Endothelial cell of umbilical vein (primary cell): ENCODE measurements around the gene AK8. TPM values are rescaled to one million over a fixed set of nuclear protein-coding genes. Genes with fewer than 3 reads are reported as not detected.

Experiments used
- BruUV-seq: library from RNA; stranded (reverse); fragments of 400-500 nt; replicated peaks from 2 replicates; lab custom pipeline; 2021; lab: Mats Ljungman, UMichigan
- CTCF ChIA-PET: fragments of 300-600, 350-600 bp; sonication (Branson Sonifier 250); formaldehyde crosslinking; loops from one replicate; lab custom pipeline; 2021; ENCODE audit warnings: antibody characterized with exemption, inconsistent platforms; lab: Charles Lee
- POLR2A ChIA-PET: fragments of 300-600, 350-600 bp; sonication (Branson Sonifier 250); formaldehyde crosslinking; loops from one replicate; lab custom pipeline; 2021; ENCODE audit warnings: antibody characterized with exemption, inconsistent platforms; lab: Charles Lee
- DNase-seq: peaks from one replicate; pipeline ENCODE4 v3.0.0-alpha.2; 2011; ENCODE audit warnings: low read depth, low spot score
- FAIRE-seq: peaks from 2 replicates; lab custom pipeline; 2011; peaks lifted over from hg19 to GRCh38; lab: Jason Lieb, UNC
- H2AFZ ChIP-seq: 2 replicates; pipeline ENCODE4 v1.6.0; 2012; ENCODE audit warnings: low read depth, low read length, control low read depth, inconsistent platforms
- H3K27ac ChIP-seq: 2 replicates; pipeline ENCODE4 v1.5.1; 2011; ENCODE audit warnings: low read depth, mild to moderate bottlenecking, control low read depth, low read length, moderate library complexity; ENCODE audit not compliant: insufficient read depth
- H3K27me3 ChIP-seq, 2 experiments: 2 replicates each; pipeline versions ENCODE4 v1.6.0 to v1.6.1; 2011; ENCODE audit warnings: low read length in 2 of 2, mixed read lengths in 1 of 2; ENCODE audit not compliant: control insufficient read depth in 2 of 2, insufficient read depth in 2 of 2
- H3K36me3 ChIP-seq, 2 experiments: 2 replicates in 1 of 2; 3 replicates in 1 of 2; pipeline ENCODE4 v1.5.1; 2011; ENCODE audit warnings: low read length in 2 of 2, mild to moderate bottlenecking in 1 of 2, moderate library complexity in 1 of 2; ENCODE audit not compliant: control insufficient read depth in 2 of 2, insufficient read depth in 2 of 2; ENCODE audit errors: extremely low read depth in 1 of 2
- H3K4me1 ChIP-seq: 3 replicates; pipeline ENCODE4 v1.5.1; 2011; ENCODE audit warnings: mild to moderate bottlenecking, low read length; ENCODE audit not compliant: control insufficient read depth, insufficient read depth; ENCODE audit errors: extremely low read depth
- H3K4me2 ChIP-seq: 2 replicates; pipeline ENCODE4 v1.6.1; 2011; ENCODE audit warnings: low read length, control low read depth, mixed read lengths; ENCODE audit not compliant: insufficient read depth
- H3K4me3 ChIP-seq, 3 experiments: fragments of 200-600 bp in 1 of 3; sonication (generic), shearing (Covaris generic) in 1 of 3; replicated peaks in 1 of 3; 2 replicates each; pipeline ENCODE4 v1.5.1; 2011 to 2016; ENCODE audit warnings: control low read depth in 3 of 3, low read length in 3 of 3, mild to moderate bottlenecking in 2 of 3, inconsistent platforms in 1 of 3, low read depth in 1 of 3, moderate library complexity in 1 of 3; ENCODE audit not compliant: insufficient read depth in 1 of 3
- H3K79me2 ChIP-seq: 2 replicates; pipeline ENCODE4 v1.6.0; 2012; ENCODE audit warnings: low read length, inconsistent platforms; ENCODE audit not compliant: control insufficient read depth, insufficient read depth
- H3K9ac ChIP-seq: replicated peaks from 2 replicates; pipeline ENCODE3; 2011; ENCODE audit warnings: low read length, control low read depth; ENCODE audit not compliant: insufficient read depth; ENCODE audit errors: extremely low read depth
- H3K9me1 ChIP-seq: replicated peaks from 3 replicates; pipeline ENCODE4 v1.6.0; 2011; ENCODE audit warnings: mild to moderate bottlenecking, low read length; ENCODE audit not compliant: control insufficient read depth, insufficient read depth; ENCODE audit errors: extremely low read depth
- H3K9me3 ChIP-seq: replicated peaks from 2 replicates; pipeline ENCODE4 v1.5.1; 2012; ENCODE audit warnings: low read length, inconsistent platforms; ENCODE audit not compliant: control insufficient read depth, insufficient read depth
- H4K20me1 ChIP-seq: replicated peaks from 2 replicates; pipeline ENCODE3; 2011; ENCODE audit warnings: mild to moderate bottlenecking, low read length; ENCODE audit not compliant: control insufficient read depth, insufficient read depth; ENCODE audit errors: extremely low read depth
- CTCF ChIP-seq, 2 donors: IDR thresholded peaks; 1 replicate in 1 of 2; 2 replicates in 1 of 2; pipeline ENCODE4 v1.5.1; 2011; ENCODE audit warnings: low read length in 2 of 2, mild to moderate bottlenecking in 2 of 2, moderate library complexity in 2 of 2, control low read depth in 1 of 2, inconsistent platforms in 1 of 2, low read depth in 1 of 2; ENCODE audit not compliant: insufficient read depth in 1 of 2; ENCODE audit errors: extremely low read depth in 1 of 2
- EZH2 ChIP-seq: IDR thresholded peaks from 2 replicates; pipeline ENCODE4 v1.6.1; 2012; ENCODE audit warnings: borderline replicate concordance, low read depth, mild to moderate bottlenecking, moderate library complexity, low read length, inconsistent platforms; ENCODE audit not compliant: severe bottlenecking
- FOS ChIP-seq: IDR thresholded peaks from 2 replicates; pipeline ENCODE4 v1.6.1; 2011; ENCODE audit warnings: mild to moderate bottlenecking, low read length, moderate library complexity, borderline replicate concordance; ENCODE audit not compliant: insufficient read depth
- GATA2 ChIP-seq: IDR thresholded peaks from 2 replicates; pipeline ENCODE4 v1.7.0; 2011; ENCODE audit warnings: low read depth, mild to moderate bottlenecking, moderate library complexity, mixed read lengths, low read length; ENCODE audit not compliant: insufficient read length, insufficient read depth
- JUN ChIP-seq: IDR thresholded peaks from 2 replicates; pipeline ENCODE4 v1.6.1; 2011; ENCODE audit warnings: borderline replicate concordance, low read depth; ENCODE audit not compliant: insufficient read length, insufficient read depth
- MAX ChIP-seq: IDR thresholded peaks from 2 replicates; pipeline ENCODE4 v1.6.1; 2011; ENCODE audit not compliant: insufficient read depth, insufficient read length
- MYC ChIP-seq: IDR thresholded peaks from one replicate; pipeline ENCODE4 v1.6.1; 2011; ENCODE audit warnings: mild to moderate bottlenecking, low read depth, low read length
- POLR2A ChIP-seq: IDR thresholded peaks from 2 replicates; pipeline ENCODE4 v1.6.1; 2012; ENCODE audit warnings: low read depth, mild to moderate bottlenecking, control low read depth, low read length
- POLR2AphosphoS5 ChIP-seq: IDR thresholded peaks from 2 replicates; pipeline ENCODE4 v1.6.1; 2012; ENCODE audit warnings: low read depth, mild to moderate bottlenecking, control low read depth, low read length, moderate library complexity; ENCODE audit not compliant: insufficient read depth
- dilution Hi-C: fragments of 300-500 bp; cut with MboI; formaldehyde crosslinking; loops from one replicate; pipeline ENCODE4 v1.15.0; 2019; ENCODE audit warnings: low sequenced_read_pairs; ENCODE audit not compliant: extremely low pct_ligation_motif_present
- intact Hi-C: fragments of 100-400 bp; cut with micrococcal nuclease; formaldehyde crosslinking; loops from one replicate; pipeline ENCODE4 v1.10.0; 2022
- polyA plus RNA-seq, 4 experiments: library from polyadenylated mRNA; depleted of rRNA in 3 of 4; stranded (reverse) in 3 of 4; unstranded in 1 of 4; fragments of >200 nt; gene quantifications; 2 replicates each; pipeline versions ENCODE4 v1.2.1 to v1.2.3, GENCODE V29; 2011 to 2012; ENCODE audit warnings: missing spikeins in 1 of 4
- total RNA-seq: library from RNA; stranded (reverse); gene quantifications from 2 replicates; pipeline ENCODE4 v1.2.3, GENCODE V29; 2021

The AK8 gene
- total and polyA plus RNA-seq, 2 donors (not counting 3 experiments of a cell fraction or from before 2014, with no cell fraction given): 0.06 TPM; not detected in 1

GRCh38 chr9:132909311-132909710 lies 31.2 kb upstream of the AK8 start:
- CTCF ChIA-PET: interaction anchor here (0.8 to 1.6 kb wide), 2 partner anchors 11 to 64 kb away, joined by 3 read pairs; no protein-coding TSS in a partner anchor
- intact Hi-C loops (no loop called here), dilution Hi-C loops (no loop called here)
- DNase-seq (no peak), FAIRE-seq (no peak)
- no peaks in the 10 kb centered on the region for H3K79me2 ChIP-seq
- H3K4me2 ChIP-seq: no peak overlapping the region
- no peaks in the 10 kb centered on the region for H3K4me1 ChIP-seq
- H3K36me3 ChIP-seq: peaks cover 18 to 19% of the 10 kb centered on the region in 2 experiments
- no TSS peak for BruUV-seq
- TF ChIP-seq MAX: no peak
- no peak for TF ChIP-seq FOS
- TF ChIP-seq POLR2AphosphoS5: no peak
- no peak for TF ChIP-seq MYC
- TF ChIP-seq EZH2: no peak
- TF ChIP-seq JUN: no peak
- no peak for TF ChIP-seq CTCF (IDR thresholded peaks at IDR 0.05; ENCODE audit: extremely low read depth in 1 of 2, insufficient read depth in 1 of 2, low read depth in 1 of 2, low read length in 2 of 2)
- TF ChIP-seq GATA2: no peak
- no peak for TF ChIP-seq POLR2A
- no peak overlapping the region for H3K27ac ChIP-seq
- H3K9me1 ChIP-seq: no peaks in the 10 kb centered on the region
- H2AFZ ChIP-seq: no peak overlapping the region
- H3K27me3 ChIP-seq: no peaks in the 10 kb centered on the region
- H3K9me3 ChIP-seq: no peaks in the 10 kb centered on the region
- POLR2A ChIA-PET: no interaction called here
- H4K20me1 ChIP-seq: no peaks in the 10 kb centered on the region
- no peak overlapping the region for H3K4me3 ChIP-seq
- no peak overlapping the region for H3K9ac ChIP-seq
